Endothelial cell of umbilical vein (primary cell): Measurements from ENCODE around the gene ANKRD33. TPM values are rescaled to one million over a fixed set of nuclear protein-coding genes. Genes with fewer than 3 reads are reported as not detected.

Experiments
- BruUV-seq: library from RNA; stranded (reverse); fragments of 400-500 nt; replicated peaks from 2 replicates; lab custom pipeline; 2021; lab: Mats Ljungman, UMichigan
- CTCF ChIA-PET: fragments of 300-600, 350-600 bp; sonication (Branson Sonifier 250); formaldehyde crosslinking; loops from one replicate; lab custom pipeline; 2021; ENCODE audit warnings: antibody characterized with exemption, inconsistent platforms; lab: Charles Lee
- POLR2A ChIA-PET: fragments of 300-600, 350-600 bp; sonication (Branson Sonifier 250); formaldehyde crosslinking; loops from one replicate; lab custom pipeline; 2021; ENCODE audit warnings: antibody characterized with exemption, inconsistent platforms; lab: Charles Lee
- DNase-seq: peaks from one replicate; pipeline ENCODE4 v3.0.0-alpha.2; 2011; ENCODE audit warnings: low read depth, low spot score
- FAIRE-seq: peaks from 2 replicates; lab custom pipeline; 2011; peaks lifted over from hg19 to GRCh38; lab: Jason Lieb, UNC
- H2AFZ ChIP-seq: 2 replicates; pipeline ENCODE4 v1.6.0; 2012; ENCODE audit warnings: low read depth, low read length, control low read depth, inconsistent platforms
- H3K27ac ChIP-seq: 2 replicates; pipeline ENCODE4 v1.5.1; 2011; ENCODE audit warnings: low read depth, mild to moderate bottlenecking, control low read depth, low read length, moderate library complexity; ENCODE audit not compliant: insufficient read depth
- H3K27me3 ChIP-seq, 2 experiments: 2 replicates each; pipeline versions ENCODE4 v1.6.0 to v1.6.1; 2011; ENCODE audit warnings: low read length in 2 of 2, mixed read lengths in 1 of 2; ENCODE audit not compliant: control insufficient read depth in 2 of 2, insufficient read depth in 2 of 2
- H3K36me3 ChIP-seq, 2 experiments: 2 replicates in 1 of 2; 3 replicates in 1 of 2; pipeline ENCODE4 v1.5.1; 2011; ENCODE audit warnings: low read length in 2 of 2, mild to moderate bottlenecking in 1 of 2, moderate library complexity in 1 of 2; ENCODE audit not compliant: control insufficient read depth in 2 of 2, insufficient read depth in 2 of 2; ENCODE audit errors: extremely low read depth in 1 of 2
- H3K4me1 ChIP-seq: 3 replicates; pipeline ENCODE4 v1.5.1; 2011; ENCODE audit warnings: mild to moderate bottlenecking, low read length; ENCODE audit not compliant: control insufficient read depth, insufficient read depth; ENCODE audit errors: extremely low read depth
- H3K4me2 ChIP-seq: 2 replicates; pipeline ENCODE4 v1.6.1; 2011; ENCODE audit warnings: low read length, control low read depth, mixed read lengths; ENCODE audit not compliant: insufficient read depth
- H3K4me3 ChIP-seq, 3 experiments: fragments of 200-600 bp in 1 of 3; sonication (generic), shearing (Covaris generic) in 1 of 3; replicated peaks in 1 of 3; 2 replicates each; pipeline ENCODE4 v1.5.1; 2011 to 2016; ENCODE audit warnings: control low read depth in 3 of 3, low read length in 3 of 3, mild to moderate bottlenecking in 2 of 3, inconsistent platforms in 1 of 3, low read depth in 1 of 3, moderate library complexity in 1 of 3; ENCODE audit not compliant: insufficient read depth in 1 of 3
- H3K79me2 ChIP-seq: 2 replicates; pipeline ENCODE4 v1.6.0; 2012; ENCODE audit warnings: low read length, inconsistent platforms; ENCODE audit not compliant: control insufficient read depth, insufficient read depth
- H3K9ac ChIP-seq: replicated peaks from 2 replicates; pipeline ENCODE3; 2011; ENCODE audit warnings: low read length, control low read depth; ENCODE audit not compliant: insufficient read depth; ENCODE audit errors: extremely low read depth
- H3K9me1 ChIP-seq: replicated peaks from 3 replicates; pipeline ENCODE4 v1.6.0; 2011; ENCODE audit warnings: mild to moderate bottlenecking, low read length; ENCODE audit not compliant: control insufficient read depth, insufficient read depth; ENCODE audit errors: extremely low read depth
- H3K9me3 ChIP-seq: replicated peaks from 2 replicates; pipeline ENCODE4 v1.5.1; 2012; ENCODE audit warnings: low read length, inconsistent platforms; ENCODE audit not compliant: control insufficient read depth, insufficient read depth
- H4K20me1 ChIP-seq: replicated peaks from 2 replicates; pipeline ENCODE3; 2011; ENCODE audit warnings: mild to moderate bottlenecking, low read length; ENCODE audit not compliant: control insufficient read depth, insufficient read depth; ENCODE audit errors: extremely low read depth
- EZH2 ChIP-seq: IDR thresholded peaks from 2 replicates; pipeline ENCODE4 v1.6.1; 2012; ENCODE audit warnings: borderline replicate concordance, low read depth, mild to moderate bottlenecking, moderate library complexity, low read length, inconsistent platforms; ENCODE audit not compliant: severe bottlenecking
- FOS ChIP-seq: IDR thresholded peaks from 2 replicates; pipeline ENCODE4 v1.6.1; 2011; ENCODE audit warnings: mild to moderate bottlenecking, low read length, moderate library complexity, borderline replicate concordance; ENCODE audit not compliant: insufficient read depth
- GATA2 ChIP-seq: IDR thresholded peaks from 2 replicates; pipeline ENCODE4 v1.7.0; 2011; ENCODE audit warnings: low read depth, mild to moderate bottlenecking, moderate library complexity, mixed read lengths, low read length; ENCODE audit not compliant: insufficient read length, insufficient read depth
- JUN ChIP-seq: IDR thresholded peaks from 2 replicates; pipeline ENCODE4 v1.6.1; 2011; ENCODE audit warnings: borderline replicate concordance, low read depth; ENCODE audit not compliant: insufficient read length, insufficient read depth
- MYC ChIP-seq: IDR thresholded peaks from one replicate; pipeline ENCODE4 v1.6.1; 2011; ENCODE audit warnings: mild to moderate bottlenecking, low read depth, low read length
- POLR2A ChIP-seq: IDR thresholded peaks from 2 replicates; pipeline ENCODE4 v1.6.1; 2012; ENCODE audit warnings: low read depth, mild to moderate bottlenecking, control low read depth, low read length
- POLR2AphosphoS5 ChIP-seq: IDR thresholded peaks from 2 replicates; pipeline ENCODE4 v1.6.1; 2012; ENCODE audit warnings: low read depth, mild to moderate bottlenecking, control low read depth, low read length, moderate library complexity; ENCODE audit not compliant: insufficient read depth
- dilution Hi-C: fragments of 300-500 bp; cut with MboI; formaldehyde crosslinking; loops from one replicate; pipeline ENCODE4 v1.15.0; 2019; ENCODE audit warnings: low sequenced_read_pairs; ENCODE audit not compliant: extremely low pct_ligation_motif_present
- intact Hi-C: fragments of 100-400 bp; cut with micrococcal nuclease; formaldehyde crosslinking; loops from one replicate; pipeline ENCODE4 v1.10.0; 2022
- polyA plus RNA-seq, 4 experiments: library from polyadenylated mRNA; depleted of rRNA in 3 of 4; stranded (reverse) in 3 of 4; unstranded in 1 of 4; fragments of >200 nt; gene quantifications; 2 replicates each; pipeline versions ENCODE4 v1.2.1 to v1.2.3, GENCODE V29; 2011 to 2012; ENCODE audit warnings: missing spikeins in 1 of 4
- total RNA-seq: library from RNA; stranded (reverse); gene quantifications from 2 replicates; pipeline ENCODE4 v1.2.3, GENCODE V29; 2021
- TF ChIP-seq, protein P1 (sequence below): IDR thresholded peaks from 2 replicates; pipeline ENCODE4 v1.6.1; 2011; ENCODE audit not compliant: insufficient read depth, insufficient read length
- TF ChIP-seq, protein P2 (sequence below), 2 donors: IDR thresholded peaks; 1 replicate in 1 of 2; 2 replicates in 1 of 2; pipeline ENCODE4 v1.5.1; 2011; ENCODE audit warnings: low read length in 2 of 2, mild to moderate bottlenecking in 2 of 2, moderate library complexity in 2 of 2, control low read depth in 1 of 2, inconsistent platforms in 1 of 2, low read depth in 1 of 2; ENCODE audit not compliant: insufficient read depth in 1 of 2; ENCODE audit errors: extremely low read depth in 1 of 2

Gene ANKRD33
- total and polyA plus RNA-seq, 2 donors (not counting 3 experiments of a cell fraction or from before 2014, with no cell fraction given), result 0.80 to 1.2 TPM

DNA sequence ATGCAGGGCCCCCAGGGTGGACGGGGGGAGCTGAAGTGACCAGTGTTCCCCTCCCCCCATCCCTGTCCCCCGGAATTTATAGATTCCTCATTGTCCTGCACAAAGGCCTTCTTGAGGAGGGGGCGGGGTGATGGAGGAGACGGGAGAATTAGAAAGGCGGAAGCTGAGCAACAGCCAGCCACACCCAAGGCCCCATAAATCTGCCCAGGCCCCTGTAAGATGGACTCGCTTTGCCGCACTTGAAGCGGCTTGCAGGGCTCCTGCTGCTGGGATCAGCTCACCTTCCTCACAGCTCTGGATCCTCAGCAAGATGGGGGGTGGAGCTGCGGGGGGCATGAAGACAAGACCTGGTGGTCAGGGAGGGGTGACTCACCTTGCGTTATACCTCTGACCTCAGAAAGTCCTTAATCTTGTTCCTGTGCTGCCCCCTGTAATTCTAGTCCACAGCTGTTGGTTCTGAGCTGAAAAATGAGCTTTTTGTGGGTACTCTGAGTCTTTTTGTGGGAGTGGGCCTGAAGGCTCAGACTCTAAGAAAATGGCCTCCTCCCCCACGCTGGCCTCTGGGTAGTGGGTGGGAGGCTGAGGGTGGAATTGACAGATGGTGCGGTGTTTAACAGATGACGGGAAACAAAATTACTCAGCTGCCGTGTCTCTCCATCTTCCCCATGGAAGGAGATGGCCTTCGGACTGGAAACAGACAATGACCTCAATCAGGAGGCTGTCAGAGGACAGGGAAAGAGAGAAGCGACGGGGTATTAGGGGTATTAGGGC, 15.8 kb upstream of the ANKRD33 start:
- H3K4me1 ChIP-seq, result peaks cover 6% of the 10 kb centered on the region
- H3K27me3 ChIP-seq, result no peaks in the 10 kb centered on the region
- TF ChIP-seq POLR2A, result no peak
- TF ChIP-seq GATA2, result no peak
- TF ChIP-seq, protein P1, sequence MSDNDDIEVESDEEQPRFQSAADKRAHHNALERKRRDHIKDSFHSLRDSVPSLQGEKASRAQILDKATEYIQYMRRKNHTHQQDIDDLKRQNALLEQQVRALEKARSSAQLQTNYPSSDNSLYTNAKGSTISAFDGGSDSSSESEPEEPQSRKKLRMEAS, result no peak
- TF ChIP-seq FOS, result no peak
- no peak for TF ChIP-seq JUN
- DNase-seq (no peak), FAIRE-seq (no peak)
- no peak overlapping the region for H2AFZ ChIP-seq
- H3K36me3 ChIP-seq, result no peaks in the 10 kb centered on the region
- no peak overlapping the region for H3K4me2 ChIP-seq
- H4K20me1 ChIP-seq, result no peaks in the 10 kb centered on the region
- H3K79me2 ChIP-seq, result no peaks in the 10 kb centered on the region
- ChIA-PET CTCF (interaction anchor here (1.9 to 5.0 kb wide), 5 partner anchors 9 to 452 kb away, joined by 8 to 105 read pairs (median 34); partner anchors contain the start of gene FIGNL2), POLR2A (no interaction called here)
- dilution Hi-C loops, result no loop called here
- no peaks in the 10 kb centered on the region for H3K9me3 ChIP-seq
- no peak overlapping the region for H3K4me3 ChIP-seq
- no TSS peak for BruUV-seq
- no peak overlapping the region for H3K9ac ChIP-seq
- no peak overlapping the region for H3K27ac ChIP-seq
- no peaks in the 10 kb centered on the region for H3K9me1 ChIP-seq
- intact Hi-C loops, result loop anchor here (10.0 kb wide), 1 partner anchor 187 kb away; no protein-coding TSS in a partner anchor

DNA sequence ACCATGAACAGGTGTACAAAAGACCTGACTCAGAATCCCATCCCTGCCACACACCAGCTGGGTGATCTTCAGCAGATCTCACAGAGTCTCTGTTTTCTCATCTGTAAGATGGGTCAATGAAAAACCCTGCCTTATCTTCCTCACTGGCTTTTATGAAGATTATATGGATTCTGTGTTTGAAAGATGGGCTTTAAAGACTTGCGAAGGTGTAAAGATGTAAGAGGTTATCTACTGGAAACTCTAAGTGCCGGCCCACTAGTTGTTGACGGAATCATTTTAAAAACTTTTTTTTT, 15.3 kb upstream of the ANKRD33 start:
- H3K36me3 ChIP-seq, result no peaks in the 10 kb centered on the region
- TF ChIP-seq, protein P1, result no peak
- TF ChIP-seq MYC (no peak), POLR2AphosphoS5 (no peak), POLR2A (no peak), GATA2 (no peak), EZH2 (no peak), JUN (no peak), FOS (no peak)
- TF ChIP-seq, protein P2, sequence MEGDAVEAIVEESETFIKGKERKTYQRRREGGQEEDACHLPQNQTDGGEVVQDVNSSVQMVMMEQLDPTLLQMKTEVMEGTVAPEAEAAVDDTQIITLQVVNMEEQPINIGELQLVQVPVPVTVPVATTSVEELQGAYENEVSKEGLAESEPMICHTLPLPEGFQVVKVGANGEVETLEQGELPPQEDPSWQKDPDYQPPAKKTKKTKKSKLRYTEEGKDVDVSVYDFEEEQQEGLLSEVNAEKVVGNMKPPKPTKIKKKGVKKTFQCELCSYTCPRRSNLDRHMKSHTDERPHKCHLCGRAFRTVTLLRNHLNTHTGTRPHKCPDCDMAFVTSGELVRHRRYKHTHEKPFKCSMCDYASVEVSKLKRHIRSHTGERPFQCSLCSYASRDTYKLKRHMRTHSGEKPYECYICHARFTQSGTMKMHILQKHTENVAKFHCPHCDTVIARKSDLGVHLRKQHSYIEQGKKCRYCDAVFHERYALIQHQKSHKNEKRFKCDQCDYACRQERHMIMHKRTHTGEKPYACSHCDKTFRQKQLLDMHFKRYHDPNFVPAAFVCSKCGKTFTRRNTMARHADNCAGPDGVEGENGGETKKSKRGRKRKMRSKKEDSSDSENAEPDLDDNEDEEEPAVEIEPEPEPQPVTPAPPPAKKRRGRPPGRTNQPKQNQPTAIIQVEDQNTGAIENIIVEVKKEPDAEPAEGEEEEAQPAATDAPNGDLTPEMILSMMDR (IDR thresholded peaks at IDR 0.05; ENCODE audit: extremely low read depth in 1 of 2, insufficient read depth in 1 of 2, low read depth in 1 of 2, low read length in 2 of 2), result no peak
- dilution Hi-C loops, result no loop called here
- FAIRE-seq (no peak), DNase-seq (no peak)
- no peak overlapping the region for H3K9ac ChIP-seq
- H3K27ac ChIP-seq, result no peak overlapping the region
- intact Hi-C loops, result loop anchor here (10.0 kb wide), 1 partner anchor 188 kb away; no protein-coding TSS in a partner anchor
- no peaks in the 10 kb centered on the region for H3K9me1 ChIP-seq
- ChIA-PET POLR2A (no interaction called here), CTCF (interaction anchor here (1.2 to 5.0 kb wide), 6 partner anchors 9 to 452 kb away, joined by 5 to 105 read pairs (median 43); partner anchors contain the start of gene FIGNL2)
- no peaks in the 10 kb centered on the region for H3K79me2 ChIP-seq
- H3K4me1 ChIP-seq, result peaks cover 6% of the 10 kb centered on the region
- H2AFZ ChIP-seq, result no peak overlapping the region
- no peaks in the 10 kb centered on the region for H4K20me1 ChIP-seq
- no peaks in the 10 kb centered on the region for H3K9me3 ChIP-seq
- no peak overlapping the region for H3K4me3 ChIP-seq
- H3K27me3 ChIP-seq, result no peaks in the 10 kb centered on the region
- no TSS peak for BruUV-seq
- H3K4me2 ChIP-seq, result no peak overlapping the region
